NCI-H146 treated with DMSO at 0.1 percent for 48 hours (cell line): Measurements from ENCODE around the gene SHROOM3.

Experiments used
- DNase-seq: peaks from one replicate; lab custom pipeline; 2025; ENCODE audit not compliant: unreplicated experiment; lab: John Stamatoyannopoulos, UW

The SHROOM3 gene

GRCh38 chr4:76620723-76621468 is 185.9 kb downstream of the SHROOM3 start:
- peak; percentile 18 for DNase-seq

- DNase-seq: no peak
Measured at GRCh38 chr4:76622126-76622525, 187.1 kb downstream of the SHROOM3 start.

GRCh38 chr4:76622717-76623116 is 187.7 kb downstream of the SHROOM3 start:
- no peak for DNase-seq

- no peak for DNase-seq
Measured at GRCh38 chr4:76623217-76624045, 188.4 kb downstream of the SHROOM3 start.

- DNase-seq: no peak
Measured at GRCh38 chr4:76624241-76624681, 189.2 kb downstream of the SHROOM3 start.

- DNase-seq: no peak
Measured at GRCh38 chr4:76624931-76625715, 190.1 kb downstream of the SHROOM3 start.

GRCh38 chr4:76626686-76627465 is 191.8 kb downstream of the SHROOM3 start:
- no peak for DNase-seq

DNA sequence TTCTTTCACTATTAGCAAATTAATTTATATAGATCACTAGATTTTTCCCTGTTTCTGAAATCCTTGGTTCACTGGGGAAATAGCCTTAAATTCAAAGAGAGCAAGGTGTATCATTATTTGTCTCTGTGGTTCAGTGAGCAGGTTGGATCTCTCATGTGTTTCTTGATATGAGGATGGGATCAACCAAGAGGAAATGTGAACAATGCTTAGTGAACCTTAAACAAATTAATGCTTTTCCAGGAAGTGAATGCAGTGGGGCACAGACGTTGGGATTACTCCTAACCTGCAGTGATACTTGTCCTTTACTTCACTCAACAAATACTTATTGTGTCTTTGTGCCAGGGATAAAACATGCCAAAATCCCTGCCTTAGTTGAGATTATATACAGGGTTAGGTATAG is 193.2 kb downstream of the SHROOM3 start:
- no peak for DNase-seq

DNA sequence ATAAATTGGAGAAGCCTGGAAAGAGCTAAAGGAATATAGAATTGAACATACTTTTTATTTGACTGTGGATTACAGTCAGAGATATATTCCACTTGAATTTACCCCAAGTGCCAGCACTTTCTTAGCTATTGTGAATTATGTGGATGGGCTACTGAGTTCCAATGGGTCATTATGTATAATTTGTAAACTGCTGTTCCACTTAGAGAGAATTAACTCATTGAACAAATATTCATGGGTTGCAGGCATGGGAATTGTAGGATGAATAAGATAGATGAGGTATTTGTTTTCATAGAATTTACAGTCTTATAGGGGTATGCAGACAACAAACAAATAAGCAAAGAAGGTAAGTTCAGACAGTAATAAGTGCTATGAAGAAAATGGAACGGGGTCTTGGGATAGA is 195.7 kb downstream of the SHROOM3 start:
- DNase-seq: no peak

- DNase-seq: no peak
Measured at GRCh38 chr4:76634220-76634619, 199.2 kb downstream of the SHROOM3 start.

GRCh38 chr4:76637712-76638361 is 202.8 kb downstream of the SHROOM3 start:
- DNase-seq: no peak

- no peak for DNase-seq
Measured at GRCh38 chr4:76639288-76639687, 204.3 kb downstream of the SHROOM3 start.

DNA sequence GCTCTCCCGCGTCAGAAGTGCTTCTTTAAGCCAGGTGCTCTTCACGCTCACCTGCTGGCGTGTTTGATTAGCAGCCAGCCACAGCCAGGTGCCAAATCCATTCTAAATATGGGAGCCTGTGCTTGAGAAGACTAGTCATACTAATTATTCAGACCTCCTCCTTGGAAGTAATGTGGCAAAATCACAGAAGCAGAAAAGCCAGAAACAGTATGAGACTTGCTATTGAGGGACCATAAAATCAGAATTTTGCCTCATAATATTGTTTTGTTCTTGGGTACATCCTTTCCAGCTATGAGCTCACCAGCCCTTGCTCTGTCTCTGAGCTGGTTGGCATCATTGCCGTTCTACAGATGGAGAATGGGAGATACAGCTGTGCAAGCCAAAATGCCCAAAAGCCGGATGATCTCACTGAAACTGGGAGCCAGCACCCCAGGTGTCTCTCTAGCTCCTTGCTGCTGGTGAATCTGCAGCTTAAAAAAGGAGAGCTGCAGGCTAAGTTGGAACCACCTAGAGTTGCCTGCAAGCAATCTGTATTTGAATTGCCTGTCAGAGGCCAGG is 205.4 kb downstream of the SHROOM3 start:
- DNase-seq: peak; percentile 90

DNA sequence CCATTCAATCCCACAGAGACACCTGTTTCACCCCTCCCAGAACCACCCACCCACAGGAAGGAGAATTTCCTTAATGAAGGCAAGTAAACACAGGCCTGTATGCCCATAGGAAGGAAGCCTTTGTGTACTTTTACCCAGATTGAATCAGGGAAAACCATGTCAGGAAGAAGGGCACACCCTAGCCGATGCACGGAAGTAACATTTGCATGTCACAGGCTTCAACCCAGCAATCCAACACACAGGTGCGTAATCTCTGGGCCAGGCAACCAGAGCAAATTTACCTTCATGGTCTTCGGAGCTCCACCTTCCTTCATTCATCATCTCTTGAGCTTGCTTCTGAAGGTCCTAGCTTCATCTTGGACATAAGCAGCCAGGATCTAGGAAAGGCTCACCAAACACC is 206.3 kb downstream of the SHROOM3 start:
- DNase-seq: peak; percentile 71

- DNase-seq: peak; percentile 37
Measured at GRCh38 chr4:76641758-76642157, 206.7 kb downstream of the SHROOM3 start.

- DNase-seq: peak; percentile 20
Measured at GRCh38 chr4:76644831-76645485, 209.9 kb downstream of the SHROOM3 start.

- no peak for DNase-seq
Measured at GRCh38 chr4:76649086-76649485, 214.1 kb downstream of the SHROOM3 start.

- no peak for DNase-seq
Measured at GRCh38 chr4:76651616-76652015, 216.6 kb downstream of the SHROOM3 start.

- DNase-seq: no peak
Measured at GRCh38 chr4:76652389-76652788, 217.4 kb downstream of the SHROOM3 start.
